H1 (cell line): ENCODE measurements around the gene CELF2. TPM values are rescaled to one million over a fixed set of nuclear protein-coding genes. Genes with fewer than 3 reads are reported as not detected.

ENCODE experiments used
- CTCF ChIA-PET: fragments of 300-600 bp; sonication (Branson Sonifier 250); formaldehyde crosslinking; loops from one replicate; lab custom pipeline; 2021; ENCODE audit not compliant: partially characterized antibody; lab: Charles Lee
- POLR2A ChIA-PET: fragments of 300-600 bp; sonication (Branson Sonifier 250); formaldehyde crosslinking; loops from one replicate; lab custom pipeline; 2021; ENCODE audit warnings: inconsistent platforms; ENCODE audit not compliant: partially characterized antibody; lab: Charles Lee
- DNase-seq, 2 experiments: peaks; one replicate each; pipeline versions ENCODE4 v3.0.0 to v3.0.0-alpha.2; 2010 to 2022; ENCODE audit warnings: low spot score in 2 of 2, low read depth in 1 of 2, mixed read lengths in 1 of 2
- FAIRE-seq: peaks from 2 replicates; lab custom pipeline; 2011; peaks lifted over from hg19 to GRCh38; lab: Jason Lieb, UNC
- H2AFZ ChIP-seq: 2 replicates; pipeline ENCODE4 v1.8.1; 2012; ENCODE audit warnings: low read length, inconsistent platforms
- H2AK5ac ChIP-seq: 2 replicates; pipeline ENCODE4 v1.6.1; 2013; ENCODE audit warnings: low read depth, low read length
- H2BK120ac ChIP-seq: replicated peaks from 2 replicates; pipeline ENCODE3; 2013; ENCODE audit warnings: low read depth, low read length, inconsistent platforms
- H2BK12ac ChIP-seq: 2 replicates; pipeline ENCODE4 v1.6.1; 2013; ENCODE audit warnings: low read depth, low read length
- H2BK15ac ChIP-seq: 2 replicates; pipeline ENCODE4 v1.6.1; 2013; ENCODE audit warnings: low read length
- H2BK20ac ChIP-seq: 2 replicates; pipeline ENCODE4 v1.6.1; 2013; ENCODE audit warnings: low read length
- H2BK5ac ChIP-seq: 2 replicates; pipeline ENCODE4 v1.6.1; 2013; ENCODE audit warnings: low read depth, low read length
- H3K14ac ChIP-seq: 2 replicates; pipeline ENCODE4 v1.6.1; 2013; ENCODE audit warnings: inconsistent platforms; ENCODE audit not compliant: insufficient read length
- H3K18ac ChIP-seq: 2 replicates; pipeline ENCODE4 v1.6.1; 2013; ENCODE audit warnings: low read length; ENCODE audit errors: extremely low read depth
- H3K23ac ChIP-seq: 2 replicates; pipeline ENCODE4 v1.6.1; 2013; ENCODE audit warnings: inconsistent platforms; ENCODE audit not compliant: insufficient read length
- H3K23me2 ChIP-seq: 2 replicates; pipeline ENCODE4 v1.6.1; 2013; ENCODE audit warnings: low read depth, low read length
- H3K27ac ChIP-seq: 2 replicates; pipeline ENCODE4 v1.6.1; 2011; ENCODE audit warnings: low read depth, low read length, inconsistent platforms
- H3K27me3 ChIP-seq, 4 experiments: replicated peaks in 1 of 4; 1 replicate in 1 of 4; 2 replicates in 3 of 4; pipeline versions ENCODE4 v1.6.1 to v1.8.1; 2011 to 2013; ENCODE audit warnings: low read length in 3 of 4, mild to moderate bottlenecking in 3 of 4, inconsistent platforms in 2 of 4, mixed read lengths in 2 of 4, moderate library complexity in 1 of 4; ENCODE audit not compliant: control insufficient read depth in 3 of 4, insufficient read depth in 3 of 4; ENCODE audit errors: extremely low read depth in 1 of 4
- H3K36me3 ChIP-seq, 4 experiments: 2 replicates each; pipeline versions ENCODE4 v1.6.1 to v1.8.1; 2011 to 2013; ENCODE audit warnings: mild to moderate bottlenecking in 4 of 4, low read length in 3 of 4, moderate library complexity in 2 of 4, control low read depth in 1 of 4, inconsistent platforms in 1 of 4; ENCODE audit not compliant: insufficient read depth in 4 of 4, control insufficient read depth in 2 of 4
- H3K4ac ChIP-seq: replicated peaks from 2 replicates; pipeline ENCODE3; 2013; ENCODE audit warnings: low read length, low read depth, mixed read lengths, inconsistent platforms; ENCODE audit not compliant: insufficient read length
- H3K4me1 ChIP-seq, 4 experiments: replicated peaks in 1 of 4; 1 replicate in 1 of 4; 2 replicates in 3 of 4; pipeline versions ENCODE4 v1.6.1 to v1.8.1; 2011 to 2013; ENCODE audit warnings: low read length in 3 of 4, inconsistent platforms in 2 of 4, mixed read lengths in 1 of 4; ENCODE audit not compliant: insufficient read depth in 4 of 4, control insufficient read depth in 3 of 4
- H3K4me2 ChIP-seq, 2 experiments: 2 replicates each; pipeline versions ENCODE4 v1.6.1 to v1.8.1; 2011 to 2013; ENCODE audit warnings: low read depth in 2 of 2, low read length in 2 of 2, control low read depth in 1 of 2, inconsistent platforms in 1 of 2, mild to moderate bottlenecking in 1 of 2; ENCODE audit not compliant: insufficient read depth in 1 of 2
- H3K4me3 ChIP-seq, 4 experiments: fragments of 200-600, 300-600 bp in 1 of 4; sonication (generic), shearing (Covaris generic), sonication (Bioruptor Twin) in 1 of 4; 2 replicates each; pipeline versions ENCODE4 v1.5.1 to v1.8.1; 2011 to 2016; ENCODE audit warnings: low read length in 4 of 4, low read depth in 3 of 4, control low read depth in 2 of 4, inconsistent platforms in 2 of 4, mild to moderate bottlenecking in 2 of 4, mixed read lengths in 1 of 4, moderate library complexity in 1 of 4; ENCODE audit not compliant: insufficient read depth in 2 of 4; ENCODE audit errors: extremely low read depth in 1 of 4
- H3K56ac ChIP-seq: replicated peaks from 2 replicates; pipeline ENCODE3; 2013; ENCODE audit warnings: low read depth, mild to moderate bottlenecking, mixed read lengths, low read length, inconsistent platforms; ENCODE audit not compliant: insufficient read length
- H3K79me1 ChIP-seq: 2 replicates; pipeline ENCODE4 v1.6.1; 2013; ENCODE audit warnings: low read depth, low read length, control low read depth
- H3K79me2 ChIP-seq, 2 experiments: 2 replicates each; pipeline versions ENCODE4 v1.6.1 to v1.8.1; 2012 to 2013; ENCODE audit warnings: low read length in 2 of 2, mild to moderate bottlenecking in 2 of 2, inconsistent platforms in 1 of 2; ENCODE audit not compliant: insufficient read depth in 2 of 2, control insufficient read depth in 1 of 2
- H3K9ac ChIP-seq, 4 experiments: replicated peaks in 1 of 4; 1 replicate in 1 of 4; 2 replicates in 3 of 4; pipeline versions ENCODE4 v1.6.1 to v1.8.1; 2011 to 2013; ENCODE audit warnings: low read depth in 3 of 4, low read length in 3 of 4, control low read depth in 2 of 4, mild to moderate bottlenecking in 2 of 4, moderate library complexity in 2 of 4, inconsistent platforms in 1 of 4; ENCODE audit errors: extremely low read depth in 1 of 4
- H3K9me3 ChIP-seq, 2 experiments: 2 replicates each; pipeline versions ENCODE4 v1.6.1 to v1.8.1; 2012 to 2013; ENCODE audit warnings: mild to moderate bottlenecking in 2 of 2, moderate library complexity in 2 of 2, control low read depth in 1 of 2, inconsistent platforms in 1 of 2, low read depth in 1 of 2, low read length in 1 of 2, mixed read lengths in 1 of 2; ENCODE audit not compliant: insufficient read depth in 2 of 2
- H4K20me1 ChIP-seq, 2 experiments: replicated peaks in 1 of 2; 2 replicates each; pipeline versions ENCODE3 to v1.8.1; 2011 to 2013; ENCODE audit warnings: inconsistent platforms in 2 of 2, low read length in 2 of 2, mild to moderate bottlenecking in 1 of 2; ENCODE audit not compliant: insufficient read depth in 2 of 2, control insufficient read depth in 1 of 2
- H4K5ac ChIP-seq: 2 replicates; pipeline ENCODE4 v1.6.1; 2013; ENCODE audit warnings: low read length, low read depth, mixed read lengths, inconsistent platforms; ENCODE audit not compliant: insufficient read length
- H4K8ac ChIP-seq: 2 replicates; pipeline ENCODE4 v1.8.0; 2013; ENCODE audit warnings: mild to moderate bottlenecking, moderate library complexity, low read length, inconsistent platforms; ENCODE audit not compliant: insufficient read depth; ENCODE audit errors: extremely low read depth
- H4K91ac ChIP-seq: replicated peaks from 2 replicates; pipeline ENCODE3; 2013; ENCODE audit warnings: low read length, mixed read lengths, inconsistent platforms; ENCODE audit not compliant: insufficient read length
- BACH1 ChIP-seq: IDR thresholded peaks from 2 replicates; pipeline ENCODE4 v1.6.1; 2012; ENCODE audit warnings: low read length, improper control_type of control experiment
- FOSL1 ChIP-seq: IDR thresholded peaks from 2 replicates; pipeline ENCODE4 v1.6.1; 2011; ENCODE audit warnings: mild to moderate bottlenecking, low read depth, low read length, moderate library complexity; ENCODE audit not compliant: insufficient read depth
- GTF2F1 ChIP-seq: IDR thresholded peaks from 2 replicates; pipeline ENCODE4 v1.6.1; 2012; ENCODE audit warnings: low read depth, low read length, improper control_type of control experiment, borderline replicate concordance
- JUND ChIP-seq: IDR thresholded peaks from 2 replicates; pipeline ENCODE4 v1.6.1; 2011; ENCODE audit warnings: mild to moderate bottlenecking, improper control_type of control experiment, low read length
- KDM5A ChIP-seq: fragments of 200-600 bp; IDR thresholded peaks from 2 replicates; pipeline ENCODE4 v1.7.1; 2012; ENCODE audit warnings: mild to moderate bottlenecking, low read length, inconsistent platforms, mixed read lengths
- SP1 ChIP-seq: IDR thresholded peaks from 2 replicates; pipeline ENCODE4 v1.6.1; 2011; ENCODE audit warnings: low read depth, low read length
- TCF12 ChIP-seq: IDR thresholded peaks from 2 replicates; pipeline ENCODE4 v1.6.1; 2011; ENCODE audit warnings: low read depth, mild to moderate bottlenecking, low read length
- WGBS, 2 experiments: shearing (Covaris generic) in 1 of 2; methylation state at CpG; one replicate each; pipeline versions ENCODE4 v1.1.6 to v1.1.7; 2013 to 2015; ENCODE audit warnings: low lambda C conversion rate in 2 of 2, mixed read lengths in 2 of 2, inconsistent platforms in 1 of 2, low coverage in 1 of 2, missing lambda C conversion rate in 1 of 2; ENCODE audit not compliant: insufficient replicate concordance in 2 of 2, insufficient coverage in 1 of 2, insufficient read length in 1 of 2; ENCODE audit errors: extremely low coverage in 1 of 2, missing lambda C conversion rate in 1 of 2; 5-methylcytosine and 5-hydroxymethylcytosine counted together
- polyA plus RNA-seq, 7 experiments: library from polyadenylated mRNA; depleted of rRNA in 3 of 7; stranded (reverse) in 5 of 7; unstranded in 2 of 7; fragments of >200 nt in 5 of 7; fragments of 200-250 nt in 2 of 7; gene quantifications; 1 replicate in 5 of 7; 2 replicates in 1 of 7; 4 replicates in 1 of 7; pipeline versions ENCODE4 v1.2.1 to v1.2.3, GENCODE V29; 2011 to 2013; ENCODE audit warnings: missing spikeins in 2 of 7, mixed read lengths in 2 of 7
- total RNA-seq: library from RNA; stranded (reverse); fragmentation: NEBNext Ultra II Directional; extraction: Animal tissue kit (Norgen Biotek cat#: 25700); gene quantifications from 2 replicates; pipeline ENCODE4 v1.2.1, GENCODE V29; 2021

CELF2 gene
- total and polyA plus RNA-seq, 2 of the 8 experiments (the other 6 are each of a cell fraction or from before 2014, with no cell fraction given): 18.3 to 22.7 TPM

- H2BK12ac ChIP-seq: no peak overlapping the region
- H3K9me3 ChIP-seq: no peaks in the 10 kb centered on the region
- no peak overlapping the region for H2AFZ ChIP-seq
- no peak overlapping the region for H2BK5ac ChIP-seq
- no peaks in the 10 kb centered on the region; the same call in 1 of the 2 replicates for H3K23me2 ChIP-seq
- no peak overlapping the region for H2AK5ac ChIP-seq
- no peak overlapping the region for H2BK120ac ChIP-seq
- no peak overlapping the region for H3K56ac ChIP-seq
- no peak for DNase-seq
- no peak overlapping the region for H3K4me3 ChIP-seq
- H3K9ac ChIP-seq: no peak overlapping the region
- no peak overlapping the region for H4K8ac ChIP-seq
- 0 out of 8 replicates have a peak, but pooled peaks cover 0 to 2% (median 0%) of the 10 kb centered on the region in 4 experiments for H3K36me3 ChIP-seq
- H3K4me2 ChIP-seq: 0 out of 4 replicates have a peak overlapping the region, but pooled peaks have one; percentile 11 to 40
- H3K27ac ChIP-seq: no peak overlapping the region
- POLR2A ChIA-PET: no interaction called here
- no peak overlapping the region for H3K14ac ChIP-seq
- WGBS, 2 experiments: 91% methylated on average over 2 of the region's 2 CpGs; no CpG with 5 or more reads in 1 of the 2 experiments
- H2BK20ac ChIP-seq: no peak overlapping the region
- FAIRE-seq: no peak
- no peaks in the 10 kb centered on the region for H3K79me2 ChIP-seq
- no peak overlapping the region for H2BK15ac ChIP-seq
- H3K27me3 ChIP-seq: no peaks in the 10 kb centered on the region
- H3K79me1 ChIP-seq: 0 out of 2 replicates have a peak, but pooled peaks cover under 1% of the 10 kb centered on the region
- H3K4me1 ChIP-seq: peaks cover 5 to 9% (median 6%) of the 10 kb centered on the region in 4 experiments; a peak in 5 of 7 replicates
- no peak overlapping the region for H3K23ac ChIP-seq
- no peak overlapping the region for H4K5ac ChIP-seq
- no peaks in the 10 kb centered on the region for H4K20me1 ChIP-seq
- no peak overlapping the region for H3K4ac ChIP-seq
- TF ChIP-seq FOSL1 (no peak), KDM5A (no peak), BACH1 (no peak), TCF12 (no peak), JUND (no peak), GTF2F1 (no peak), SP1 (no peak)
- TF ChIP-seq, all 59 proteins: peak for 0
- Histone ChIP-seq H3K18ac (no peak overlapping the region), H4K91ac (no peak overlapping the region)
- CTCF ChIA-PET: interaction anchor here (0.8 to 1.2 kb wide), 2 partner anchors 21 to 107 kb away, joined by 3 read pairs; no protein-coding TSS in a partner anchor
Measured at GRCh38 chr10:11249808-11250195, 232.1 kb downstream of the CELF2 start.
